GM21360 (cell line): Measurements from ENCODE around the gene SH3PXD2A.
A peak's percentile ranks its signal among the peaks of the same experiment; 100 is the strongest.

Experiments
- ATAC-seq: cut with Tn5 transposase; IDR thresholded peaks from one replicate; pipeline ENCODE4 v1.9.1; 2021; ENCODE audit warnings: mild to moderate bottlenecking, moderate library complexity; ENCODE audit not compliant: unreplicated experiment

The SH3PXD2A gene

DNA sequence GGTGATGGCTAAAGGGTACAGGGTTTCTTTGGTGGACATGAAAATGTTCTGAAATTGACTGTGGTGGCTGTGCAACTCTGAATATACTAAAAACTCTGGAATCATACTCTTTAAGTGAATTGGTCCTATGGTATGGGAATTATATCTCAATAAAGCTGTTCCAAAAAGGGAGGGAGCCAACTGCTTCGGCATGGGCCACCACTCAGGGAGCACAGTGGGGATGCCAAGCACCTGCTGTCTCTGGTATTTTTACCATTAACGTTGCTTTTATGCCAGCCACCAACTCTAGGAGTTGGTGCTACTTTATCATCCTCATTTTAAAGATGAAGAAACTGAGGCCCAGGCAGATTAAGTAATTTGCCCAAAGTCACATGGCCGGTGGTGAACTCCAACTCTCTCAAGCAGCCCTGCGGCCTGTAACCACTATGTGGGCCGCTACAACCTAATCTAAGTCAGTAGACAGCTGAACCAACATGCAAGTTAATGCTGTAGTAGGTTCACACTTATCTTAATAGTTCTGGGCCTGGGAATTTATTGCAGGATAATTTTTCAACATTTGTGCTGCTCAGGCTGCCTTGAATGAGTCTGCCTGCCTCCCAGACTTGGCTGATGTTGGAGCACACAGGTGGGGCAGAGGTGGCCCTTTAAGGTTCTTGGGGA lies 20.8 kb downstream of the SH3PXD2A start:
- ATAC-seq, result no peak

DNA sequence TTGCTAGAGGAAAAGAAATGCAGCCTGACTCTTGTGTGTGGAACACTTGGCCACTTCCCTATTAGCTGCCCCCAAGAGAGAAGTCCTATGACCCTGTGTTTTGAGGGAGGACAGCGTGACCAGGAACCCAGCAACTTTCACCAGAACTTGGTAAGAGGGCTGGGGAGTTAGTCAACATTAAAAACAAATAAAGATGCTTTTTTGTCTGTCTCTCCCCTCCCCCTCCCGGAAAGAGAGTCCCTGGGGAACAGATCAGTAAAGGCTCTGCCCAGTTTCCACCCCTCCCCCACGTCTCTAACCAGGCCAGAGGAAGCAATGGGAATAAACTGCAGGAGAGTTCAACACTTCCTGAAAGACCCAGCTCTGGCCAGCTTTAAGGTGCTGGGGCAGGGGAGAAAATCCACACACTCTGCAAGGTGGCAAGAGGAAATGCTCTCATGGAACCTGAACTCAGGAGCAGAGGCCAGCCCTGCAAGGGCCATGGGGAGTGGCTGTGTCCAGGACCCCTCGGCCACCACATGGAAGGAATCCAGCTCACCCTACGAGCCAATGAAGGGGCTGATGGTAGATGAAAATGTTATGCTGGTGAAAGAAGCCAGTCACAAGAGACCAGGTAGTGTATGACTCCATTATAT lies 21.5 kb downstream of the SH3PXD2A start:
- no peak for ATAC-seq

DNA sequence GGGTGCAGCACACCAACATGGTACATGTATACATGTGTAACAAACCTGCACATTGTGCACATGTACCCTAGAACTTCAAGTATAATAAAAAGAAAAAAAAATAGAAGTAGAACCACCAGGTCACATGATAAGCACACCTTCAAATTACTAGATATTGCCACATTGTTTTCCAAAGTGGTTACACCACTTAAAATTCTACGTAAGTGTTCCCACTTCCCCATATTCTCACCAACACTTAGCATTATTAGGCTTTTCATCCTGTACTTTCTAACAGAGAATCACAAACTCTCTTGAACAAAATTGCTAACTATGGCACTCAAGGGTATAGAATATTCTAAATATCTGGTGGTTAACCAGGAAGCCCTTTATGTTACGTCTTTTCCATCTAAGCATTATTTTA lies 22.6 kb downstream of the SH3PXD2A start:
- no peak for ATAC-seq

DNA sequence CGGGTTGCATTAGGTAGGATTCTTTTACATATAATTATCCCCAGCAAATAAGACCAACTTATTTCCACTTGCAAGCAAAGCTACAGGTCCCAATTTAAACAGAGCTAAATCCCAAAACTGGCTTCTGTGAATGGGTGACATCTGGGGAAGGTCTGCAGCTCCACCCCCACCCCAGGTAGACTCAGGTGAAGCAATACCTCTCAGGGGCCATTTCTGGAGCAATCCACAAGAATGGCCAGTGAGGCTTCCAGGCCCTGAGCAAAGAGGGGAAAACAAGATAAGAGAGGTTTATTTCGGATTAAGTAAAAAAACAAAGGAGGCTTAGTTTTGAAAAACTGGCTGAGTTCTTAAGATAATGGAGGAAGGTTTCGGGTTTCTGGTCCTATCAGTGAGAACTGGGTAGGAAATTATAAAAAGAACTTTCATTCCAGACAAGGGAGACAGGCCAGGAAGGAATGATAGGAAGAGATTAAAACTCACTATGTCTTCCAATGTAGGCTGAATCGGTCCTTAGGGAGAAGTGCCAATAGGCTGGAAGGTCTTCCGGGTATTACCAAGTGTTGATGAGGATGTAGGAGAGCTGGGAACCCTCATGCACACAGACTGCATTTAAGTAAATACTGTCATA lies 25.4 kb downstream of the SH3PXD2A start:
- ATAC-seq, result no peak

DNA sequence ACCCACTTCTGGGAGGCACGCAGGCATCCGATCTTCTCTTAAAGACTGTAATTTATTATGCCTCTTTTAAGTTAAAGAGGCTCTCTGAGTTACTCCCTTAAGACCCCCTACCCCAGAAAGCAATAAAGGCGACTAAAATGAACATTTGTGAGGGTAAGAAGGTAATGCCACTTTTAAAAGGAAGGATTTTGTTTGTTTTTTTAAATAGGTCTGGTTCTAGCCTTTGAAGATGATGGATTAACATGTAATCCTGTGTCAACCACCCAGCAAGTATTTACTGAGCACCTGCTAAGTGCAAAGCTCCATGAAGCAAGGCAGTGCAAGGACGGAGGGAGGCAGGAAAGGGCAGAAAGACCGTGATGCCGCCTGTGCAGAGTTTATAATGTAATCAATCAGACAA lies 26.1 kb downstream of the SH3PXD2A start:
- no peak for ATAC-seq

DNA sequence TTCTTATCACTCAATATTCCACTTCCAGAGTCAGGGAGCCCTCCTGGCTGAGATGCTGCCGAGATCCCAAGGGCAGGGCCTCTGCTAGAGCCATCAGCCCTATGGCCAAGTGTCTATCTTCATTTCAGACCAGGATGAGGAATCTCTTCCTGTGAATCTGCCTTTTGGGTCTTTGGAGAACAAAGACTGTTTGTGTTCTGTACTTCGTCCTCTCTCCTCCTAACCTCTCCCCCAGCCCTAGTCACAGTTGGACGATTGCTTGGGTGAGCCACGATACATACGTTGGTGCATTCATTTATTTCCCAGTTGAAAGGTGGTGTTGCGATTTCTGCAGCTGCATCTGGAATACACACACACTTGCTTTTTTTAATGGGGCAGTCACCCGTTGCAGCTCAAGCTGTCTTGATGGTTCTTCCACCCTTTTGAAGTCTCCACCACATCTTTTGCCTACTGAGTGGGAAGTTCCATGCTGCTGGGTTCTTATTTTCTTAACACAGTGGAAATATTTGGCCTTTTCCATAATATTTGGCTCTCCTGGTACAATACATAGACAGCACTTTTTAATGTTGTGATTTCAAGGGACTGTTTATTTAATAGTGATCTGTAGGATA lies 26.7 kb downstream of the SH3PXD2A start:
- ATAC-seq, result no peak

DNA sequence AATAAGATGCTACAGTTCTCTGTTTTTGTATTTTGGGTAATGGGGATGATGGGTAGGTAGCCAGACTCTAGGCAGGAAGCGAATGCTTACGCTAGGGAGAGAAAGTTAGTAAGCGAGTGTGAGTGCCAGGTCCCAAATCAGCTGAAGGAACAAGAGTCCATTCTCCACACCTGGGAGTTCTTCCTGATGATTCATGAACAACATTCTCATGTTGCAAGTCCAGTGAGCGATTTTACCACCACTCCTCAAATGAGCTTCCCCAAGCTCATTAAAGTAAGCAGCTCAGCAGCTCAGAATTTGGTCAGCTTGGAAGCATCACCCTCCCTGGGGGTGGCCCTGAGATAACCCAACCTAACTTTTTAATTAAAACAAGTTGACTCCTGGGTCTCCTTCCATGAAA lies 27.3 kb downstream of the SH3PXD2A start:
- no peak for ATAC-seq

DNA sequence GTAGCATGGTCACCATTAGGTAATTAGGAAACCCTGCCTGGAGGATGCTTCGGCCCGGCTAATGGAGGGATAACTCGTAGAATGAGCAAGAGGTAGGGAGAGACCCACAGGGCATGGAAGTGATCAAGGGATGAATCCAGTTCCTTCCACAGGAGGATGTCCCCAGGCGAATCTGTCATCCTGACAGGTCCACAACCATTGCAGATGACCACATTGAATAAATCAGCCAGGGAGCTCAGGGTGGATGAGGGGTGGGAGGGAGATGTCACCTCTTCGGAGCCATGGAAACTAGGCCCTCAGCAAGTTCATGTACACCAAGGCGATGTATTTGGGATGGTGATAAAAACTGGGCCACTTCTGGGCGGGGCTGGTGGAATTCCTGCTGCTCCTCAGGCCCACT lies 28.5 kb downstream of the SH3PXD2A start:
- no peak for ATAC-seq

DNA sequence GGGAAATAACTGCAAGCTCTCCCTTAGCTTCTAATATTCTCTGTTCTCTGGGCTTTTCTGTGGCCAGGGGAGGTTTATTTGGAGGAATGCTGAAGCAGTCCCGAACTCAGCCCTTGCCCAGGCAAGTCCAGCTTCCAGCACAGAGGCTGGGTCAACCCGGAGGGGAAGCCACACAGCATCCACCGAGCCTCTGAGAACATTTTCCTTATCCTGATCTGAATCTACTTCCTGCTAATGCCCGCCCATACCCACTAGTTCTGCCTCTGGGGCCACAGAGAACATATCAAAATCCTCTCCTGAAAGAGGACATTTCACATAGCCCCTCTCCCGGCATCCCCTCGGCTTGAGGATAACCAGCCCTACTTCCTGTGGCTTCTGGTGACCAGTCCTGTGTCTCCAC lies 31.1 kb downstream of the SH3PXD2A start:
- ATAC-seq, result no peak

DNA sequence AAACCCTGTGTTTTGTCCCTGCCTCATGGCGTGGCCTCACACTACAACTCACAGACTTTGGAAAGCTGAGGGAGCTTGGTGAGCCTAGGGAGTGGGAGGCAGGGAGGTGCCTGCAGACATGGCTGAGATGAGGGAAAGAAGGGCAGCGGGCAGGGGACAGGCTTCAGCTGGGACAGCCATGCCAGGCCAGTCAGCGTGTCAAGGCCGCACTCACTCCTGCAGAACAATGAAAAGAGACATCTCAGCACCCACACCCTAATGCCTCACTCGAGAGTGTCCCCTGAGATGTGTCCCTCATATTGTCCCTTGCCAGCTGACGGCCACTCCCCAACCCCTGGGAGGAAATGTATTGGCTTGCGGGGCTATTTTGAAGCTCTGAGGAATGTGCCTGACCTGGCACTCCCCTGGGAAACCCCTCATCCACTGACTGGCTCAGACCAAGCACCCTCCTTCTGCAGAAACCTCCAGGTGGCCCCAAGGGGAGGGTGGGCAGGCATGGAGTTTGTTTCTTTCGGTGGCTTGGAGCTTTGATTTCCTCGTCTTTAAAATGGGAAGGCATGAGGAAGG lies 31.6 kb downstream of the SH3PXD2A start:
- ATAC-seq, result no peak

DNA sequence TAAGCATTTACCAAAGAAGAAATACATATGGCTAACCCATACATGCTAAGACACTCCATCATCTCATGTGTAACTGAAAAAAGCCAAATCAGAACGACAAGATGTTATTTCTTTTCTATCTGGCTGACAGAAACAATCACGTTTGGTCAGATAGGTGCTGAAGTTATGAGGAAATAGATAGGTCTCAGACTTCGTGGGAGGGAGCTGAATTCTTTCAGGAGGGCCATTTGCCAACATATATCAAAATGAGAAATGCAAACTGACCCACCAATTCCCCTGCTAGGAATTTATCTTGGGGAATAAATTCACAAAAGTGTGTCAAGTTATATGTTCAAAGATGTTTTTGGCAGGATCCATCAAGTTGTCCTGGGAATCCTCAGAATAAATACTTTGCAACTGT lies 32.6 kb downstream of the SH3PXD2A start:
- ATAC-seq, result no peak

DNA sequence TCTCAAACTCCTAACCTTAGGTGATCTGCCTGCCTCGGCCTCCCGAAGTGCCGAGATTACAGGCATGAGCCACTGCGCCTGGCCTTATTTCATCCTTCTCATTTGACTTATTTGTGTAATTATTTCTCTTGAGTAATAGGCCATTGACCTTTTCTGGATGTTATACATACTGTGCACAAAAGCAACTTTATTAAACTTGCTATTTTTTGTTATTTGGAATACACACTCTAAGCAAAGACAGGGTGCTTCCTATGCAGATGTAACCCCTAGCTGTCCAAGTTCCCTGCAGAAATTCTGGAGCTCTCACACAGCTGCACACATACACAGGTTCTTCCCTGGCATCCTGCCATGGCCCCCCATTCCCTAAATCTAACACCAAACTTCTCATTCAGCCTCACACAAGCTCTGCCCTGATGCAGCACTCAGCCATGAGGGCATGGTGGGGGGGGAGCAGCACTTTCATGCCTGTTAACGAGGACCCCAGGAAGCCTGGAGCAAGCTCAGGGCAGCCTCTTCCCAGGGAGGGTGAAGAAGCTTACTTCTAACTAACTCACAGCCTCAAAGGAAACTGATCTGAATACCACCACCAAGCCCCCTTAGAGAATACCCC lies 33.2 kb downstream of the SH3PXD2A start:
- no peak for ATAC-seq

DNA sequence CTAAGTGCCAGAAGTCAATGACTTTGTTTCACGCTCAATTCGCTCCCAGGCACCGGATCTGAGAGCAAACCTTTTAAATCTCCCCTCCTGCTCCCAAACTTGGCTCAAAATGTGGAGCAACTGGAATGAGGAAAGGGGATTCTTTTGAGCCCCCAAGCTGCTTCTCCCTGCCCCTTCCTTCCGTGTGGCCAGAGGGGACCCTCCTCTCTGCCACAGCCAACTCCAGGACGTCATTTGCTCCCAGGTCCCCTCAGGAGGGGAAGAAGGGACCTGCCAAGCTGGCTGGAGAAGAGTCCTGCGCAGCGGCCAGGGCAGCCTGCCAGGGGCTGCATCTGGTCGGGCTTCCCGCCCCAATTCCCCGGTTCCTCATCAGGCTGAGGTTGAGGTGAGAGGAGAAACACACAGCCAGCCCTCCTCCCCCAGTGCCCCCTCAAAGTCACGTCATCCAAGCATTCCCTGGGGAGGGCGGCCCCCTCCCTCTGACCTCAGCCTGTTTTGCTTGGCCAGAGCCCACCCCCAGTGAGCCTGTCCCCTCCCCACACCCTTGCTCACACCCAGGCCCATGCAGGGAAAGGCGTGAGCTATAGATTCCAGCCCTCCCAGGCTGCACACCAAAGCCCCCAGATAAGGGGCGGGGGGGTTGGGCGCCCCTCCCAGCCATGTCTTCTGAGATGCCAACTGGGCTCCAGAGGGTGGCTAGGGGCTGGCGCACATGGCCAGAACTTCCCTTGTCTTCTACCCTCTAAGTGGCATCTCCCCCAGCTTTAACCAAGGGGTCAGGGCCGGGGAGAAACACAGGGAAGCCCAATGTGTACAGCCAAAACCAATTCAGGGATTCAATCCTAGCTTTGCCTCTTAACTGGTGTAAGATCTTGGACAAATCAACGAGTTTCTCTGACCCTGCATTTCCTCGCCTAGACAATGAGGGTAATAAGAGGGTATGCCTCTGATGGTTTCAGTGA lies 35.0 kb downstream of the SH3PXD2A start:
- ATAC-seq, result no peak

DNA sequence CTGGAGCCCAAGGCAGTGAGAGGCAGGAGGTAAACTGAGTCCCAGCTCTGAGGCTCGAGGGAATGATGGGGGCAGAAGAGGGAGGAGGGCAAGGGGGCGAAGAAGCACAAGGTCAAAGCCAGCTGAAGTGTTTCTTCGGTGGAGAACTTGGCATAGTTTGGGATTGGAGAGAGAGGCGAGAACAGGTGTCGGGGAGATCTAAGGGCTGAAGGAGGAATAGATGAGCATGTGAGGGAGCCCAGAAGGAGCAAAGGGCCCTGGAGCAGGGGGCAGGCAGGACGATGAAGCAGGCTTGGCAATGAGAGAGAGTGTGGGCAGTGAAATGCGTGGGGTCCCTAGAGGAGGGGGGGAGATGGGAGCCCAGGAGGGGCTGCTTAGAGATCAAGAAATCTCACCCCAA lies 35.9 kb downstream of the SH3PXD2A start:
- ATAC-seq, result no peak

DNA sequence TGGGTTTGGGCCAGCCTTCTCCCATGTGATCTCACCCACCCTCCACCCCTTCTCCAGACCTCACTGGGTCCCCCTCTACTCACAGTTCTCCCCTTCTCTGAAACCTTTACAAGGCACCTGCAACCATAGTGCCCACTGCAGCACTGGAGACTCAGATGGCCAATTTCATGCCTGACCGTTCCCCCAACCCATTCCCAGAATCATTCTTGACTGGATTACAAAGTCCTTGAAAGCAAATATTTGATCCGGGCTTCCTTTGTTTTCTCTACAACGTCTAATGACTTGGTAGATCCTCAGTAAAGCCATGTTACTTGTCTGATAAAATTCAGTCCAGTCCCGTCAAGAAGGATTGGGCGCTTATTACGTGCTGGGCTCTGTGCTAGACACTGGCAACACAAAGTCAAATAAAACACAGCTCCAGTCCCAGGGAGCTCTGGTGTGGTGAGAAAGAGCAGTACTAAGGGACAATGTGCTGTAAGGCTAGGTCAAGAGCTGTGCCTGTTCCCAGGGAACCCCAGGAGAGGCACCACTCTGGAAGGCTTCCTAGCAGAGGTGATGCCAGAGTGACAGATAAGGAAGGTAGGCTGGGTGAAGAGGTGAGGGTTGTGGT lies 36.5 kb downstream of the SH3PXD2A start:
- no peak for ATAC-seq

DNA sequence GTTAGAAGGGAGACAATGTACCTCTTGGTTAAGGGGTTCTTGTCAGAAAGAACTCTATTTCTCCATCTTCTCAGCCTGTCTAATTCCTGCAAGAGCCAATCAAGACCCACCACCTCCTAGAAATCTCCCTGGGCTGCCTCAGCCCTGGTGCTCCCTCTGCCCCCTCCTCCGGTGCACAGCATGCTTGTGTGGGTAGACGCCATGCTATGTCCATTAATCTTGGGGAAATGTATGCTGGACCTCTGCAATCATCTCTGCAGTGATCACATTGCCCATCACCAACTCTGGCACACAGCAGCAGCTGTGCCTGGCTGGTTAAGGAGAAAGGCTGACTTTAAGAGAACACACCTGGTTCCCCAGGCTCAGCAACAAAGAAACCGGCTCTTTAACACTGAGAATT lies 37.3 kb downstream of the SH3PXD2A start:
- no peak for ATAC-seq

DNA sequence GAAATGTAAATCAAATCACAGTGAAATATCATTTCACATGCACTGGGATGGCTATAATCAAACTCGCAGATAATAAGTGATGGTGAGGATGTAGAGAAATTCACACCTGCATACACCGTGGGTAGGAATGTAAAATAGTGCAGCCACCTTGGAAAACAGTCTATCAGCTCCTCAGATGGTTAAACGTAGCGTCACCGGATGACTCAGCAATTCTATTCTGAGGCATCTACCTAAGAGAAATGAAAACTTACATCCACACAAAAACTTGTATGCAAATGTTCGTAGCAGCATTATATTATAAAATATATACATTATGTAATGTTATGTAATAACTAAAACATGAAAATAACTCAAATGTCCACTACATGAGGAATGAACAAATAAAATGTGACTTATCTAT lies 38.9 kb downstream of the SH3PXD2A start:
- ATAC-seq, result peak; percentile 68

DNA sequence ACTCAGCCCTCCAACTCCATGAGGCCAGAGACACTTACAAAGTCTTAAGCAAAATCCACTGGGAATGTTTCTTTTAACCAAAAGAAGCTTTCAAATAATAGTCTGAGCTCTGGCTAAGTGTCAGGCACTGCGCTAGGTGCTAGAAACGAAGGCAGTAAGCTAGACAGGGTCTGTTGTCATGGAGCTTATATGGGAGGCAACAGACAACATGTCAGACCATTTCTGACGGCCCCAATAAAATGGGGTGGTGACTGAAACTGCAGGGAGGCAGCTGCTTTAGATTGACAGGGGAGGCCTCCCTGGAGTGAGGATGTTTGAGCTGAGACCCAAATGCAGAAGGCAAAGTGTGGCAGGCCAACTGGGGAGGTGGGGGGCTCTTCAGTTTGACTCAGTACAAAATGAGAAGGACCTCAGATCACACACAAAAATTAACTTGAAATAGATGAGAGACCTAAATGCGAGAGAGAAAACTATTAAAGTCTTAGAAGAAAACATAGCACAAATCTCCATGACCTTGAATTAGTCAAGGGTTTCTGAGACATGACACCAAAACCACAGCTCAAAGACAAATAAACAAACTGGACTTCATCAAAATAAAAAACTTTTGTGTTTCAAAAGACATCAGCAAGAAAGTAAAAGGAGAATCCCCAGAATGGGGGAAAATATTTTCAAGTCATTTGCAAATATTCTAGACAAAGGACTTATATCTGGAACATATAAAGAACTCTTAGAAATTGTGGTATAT lies 40.6 kb downstream of the SH3PXD2A start:
- no peak for ATAC-seq

DNA sequence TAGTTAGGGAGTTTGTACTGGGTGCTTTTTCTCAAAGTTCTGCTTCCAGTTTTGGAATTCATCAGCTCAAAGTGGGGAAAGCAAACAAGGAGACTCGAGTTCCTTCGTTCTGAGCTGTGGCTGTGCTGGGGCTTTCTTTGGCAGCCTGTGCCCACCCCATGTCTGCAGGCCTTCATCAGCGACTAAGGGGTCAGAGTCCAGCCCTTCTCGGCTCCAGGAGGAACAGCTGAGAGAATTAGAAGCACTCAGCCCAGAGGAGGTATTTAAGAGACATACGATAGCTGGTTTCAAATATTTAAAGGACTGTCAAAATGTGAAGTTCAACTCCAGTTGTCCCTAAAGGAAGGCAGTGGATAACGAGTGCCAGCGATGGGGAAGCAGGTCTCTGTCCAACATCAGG lies 41.3 kb downstream of the SH3PXD2A start:
- ATAC-seq, result no peak
